HepG2 (cell line): Measurements from ENCODE around the gene MRPL28. TPM values are rescaled to one million over a fixed set of nuclear protein-coding genes. Genes with fewer than 3 reads are reported as not detected.
A peak's percentile ranks its signal among the peaks of the same experiment; 100 is the strongest.

Source experiments
- ATF6 ChIP-seq: sonication (generic); formaldehyde crosslinking; conservative IDR thresholded peaks from 2 replicates; pipeline ENCODE4 v1.4.0; 2020; ENCODE audit warnings: missing genetic modification reagents
- DR1 ChIP-seq: sonication (generic); formaldehyde crosslinking; IDR thresholded peaks from 2 replicates; pipeline ENCODE4 v1.8.0; 2021; ENCODE audit warnings: mild to moderate bottlenecking, missing genetic modification reagents, inconsistent platforms
- GATA4 ChIP-seq: sonication (generic); IDR thresholded peaks from 2 replicates; pipeline ENCODE4 v1.6.1; 2016; ENCODE audit warnings: antibody characterized with exemption, low read depth, borderline replicate concordance
- HNRNPUL1 ChIP-seq: fragments of 200-400 bp; formaldehyde crosslinking; IDR thresholded peaks from 2 replicates; pipeline ENCODE4 v1.6.1; 2017; ENCODE audit warnings: low read depth, mild to moderate bottlenecking, low read length, moderate library complexity
- HOXA3 ChIP-seq: sonication (generic); formaldehyde crosslinking; IDR thresholded peaks from 2 replicates; pipeline ENCODE4 v1.5.0; 2020; ENCODE audit warnings: missing genetic modification reagents
- NFE2 ChIP-seq: sonication (generic); formaldehyde crosslinking; IDR thresholded peaks from 2 replicates; pipeline ENCODE4 v1.4.0; 2020; ENCODE audit warnings: missing genetic modification reagents
- RFXAP ChIP-seq: sonication (generic); formaldehyde crosslinking; IDR thresholded peaks from 2 replicates; pipeline ENCODE4 v1.4.0; 2020; ENCODE audit warnings: missing genetic modification reagents, borderline replicate concordance
- RXRA ChIP-seq: sonication (generic); formaldehyde crosslinking; IDR thresholded peaks from 2 replicates; pipeline ENCODE4 v1.5.1; 2020; ENCODE audit warnings: missing genetic modification reagents
- SMARCE1 ChIP-seq: fragments of 450-650 bp; IDR thresholded peaks from 2 replicates; pipeline ENCODE4 v1.6.1; 2017; ENCODE audit warnings: borderline replicate concordance
- SSRP1 ChIP-seq: IDR thresholded peaks from 2 replicates; pipeline ENCODE4 v1.6.1; 2016; ENCODE audit warnings: control low read depth
- TBP ChIP-seq: sonication (generic); formaldehyde crosslinking; IDR thresholded peaks from 2 replicates; pipeline ENCODE4 v1.5.0; 2020; ENCODE audit warnings: missing genetic modification reagents
- TOE1 ChIP-seq: sonication (generic); formaldehyde crosslinking; IDR thresholded peaks from 2 replicates; pipeline ENCODE4 v1.4.0; 2020; ENCODE audit warnings: mild to moderate bottlenecking, missing genetic modification reagents
- YEATS2 ChIP-seq: sonication (generic); formaldehyde crosslinking; IDR thresholded peaks from 2 replicates; pipeline ENCODE4 v1.4.0; 2020; ENCODE audit warnings: missing genetic modification reagents, borderline replicate concordance
- ZBTB21 ChIP-seq: sonication (generic); formaldehyde crosslinking; IDR thresholded peaks from 2 replicates; pipeline ENCODE4 v1.4.0; 2020; ENCODE audit warnings: missing genetic modification reagents
- ZBTB33 ChIP-seq: sonication (generic); formaldehyde crosslinking; IDR thresholded peaks from 2 replicates; pipeline ENCODE4 v1.4.0; 2020; ENCODE audit warnings: missing genetic modification reagents
- ZFP1 ChIP-seq: IDR thresholded peaks from 2 replicates; pipeline ENCODE4 v1.6.1; 2016
- ZFP36L2 ChIP-seq: sonication (generic); formaldehyde crosslinking; IDR thresholded peaks from 2 replicates; pipeline ENCODE4 v1.4.0; 2020; ENCODE audit warnings: missing genetic modification reagents
- ZFP62 ChIP-seq: sonication (generic); formaldehyde crosslinking; IDR thresholded peaks from 2 replicates; pipeline ENCODE4 v1.4.0; 2020; ENCODE audit warnings: missing genetic modification reagents
- ZMAT5 ChIP-seq: sonication (generic); formaldehyde crosslinking; IDR thresholded peaks from 2 replicates; pipeline ENCODE4 v1.5.0; 2020; ENCODE audit warnings: mild to moderate bottlenecking, low read depth, missing genetic modification reagents, borderline replicate concordance
- ZNF256 ChIP-seq: sonication (generic); formaldehyde crosslinking; conservative IDR thresholded peaks from 2 replicates; pipeline ENCODE4 v1.4.0; 2020; ENCODE audit warnings: missing genetic modification reagents
- ZNF263 ChIP-seq: sonication (generic); formaldehyde crosslinking; IDR thresholded peaks from 2 replicates; pipeline ENCODE4 v1.4.0; 2020; ENCODE audit warnings: missing genetic modification reagents
- ZNF496 ChIP-seq: sonication (generic); formaldehyde crosslinking; IDR thresholded peaks from 2 replicates; pipeline ENCODE4 v1.8.1; 2023; ENCODE audit warnings: mild to moderate bottlenecking, moderate library complexity, missing genetic modification reagents; ENCODE audit not compliant: insufficient replicate concordance
- ZNF672 ChIP-seq: sonication (generic); formaldehyde crosslinking; IDR thresholded peaks from 2 replicates; pipeline ENCODE4 v1.8.1; 2022; ENCODE audit warnings: missing genetic modification reagents
- polyA plus RNA-seq, 8 experiments: library from polyadenylated mRNA; depleted of rRNA in 3 of 8; stranded (reverse) in 7 of 8; unstranded in 1 of 8; fragments of >200 nt; fragmentation: Illumina TruSeq in 4 of 8; extraction: Trizol in 4 of 8; gene quantifications; 2 replicates each; pipeline versions ENCODE4 v1.2.1 to v1.2.3, GENCODE V29; 2011 to 2016; ENCODE audit warnings: low read depth in 4 of 8, missing spikeins in 1 of 8, mixed read lengths in 1 of 8; ENCODE audit not compliant: insufficient read depth in 1 of 8
- total RNA-seq, 5 experiments: library from RNA; depleted of rRNA; stranded (reverse); fragments of >200 nt; fragmentation: Illumina TruSeq; extraction: Trizol; gene quantifications; 2 replicates each; pipeline ENCODE4 v1.2.3, GENCODE V29; 2016; ENCODE audit warnings: low read depth in 1 of 5
- TF ChIP-seq, protein P1 (sequence below): IDR thresholded peaks from 2 replicates; pipeline ENCODE4 v1.6.1; 2016; ENCODE audit warnings: missing compliant biosample characterization, missing genetic modification reagents, borderline replicate concordance
- TF ChIP-seq, protein P2 (sequence below): sonication (generic); formaldehyde crosslinking; IDR thresholded peaks from 2 replicates; pipeline ENCODE4 v1.4.0; 2020; ENCODE audit warnings: missing genetic modification reagents

The MRPL28 gene
- total and polyA plus RNA-seq, 2 of the 13 experiments (the other 11 are each of a cell fraction or from before 2014, with no cell fraction given), result 114 to 135 TPM

GRCh38 chr16:342455-343213 is 27.7 kb downstream of the MRPL28 start (continued):
- no peak for TF ChIP-seq SSRP1 (CRISPR knock-in tag)
- peak; percentile 66; the same call in 1 of the 2 replicates for TF ChIP-seq TOE1 (CRISPR knock-in tag)
- TF ChIP-seq ZNF672, result no peak
- TF ChIP-seq, protein P1, sequence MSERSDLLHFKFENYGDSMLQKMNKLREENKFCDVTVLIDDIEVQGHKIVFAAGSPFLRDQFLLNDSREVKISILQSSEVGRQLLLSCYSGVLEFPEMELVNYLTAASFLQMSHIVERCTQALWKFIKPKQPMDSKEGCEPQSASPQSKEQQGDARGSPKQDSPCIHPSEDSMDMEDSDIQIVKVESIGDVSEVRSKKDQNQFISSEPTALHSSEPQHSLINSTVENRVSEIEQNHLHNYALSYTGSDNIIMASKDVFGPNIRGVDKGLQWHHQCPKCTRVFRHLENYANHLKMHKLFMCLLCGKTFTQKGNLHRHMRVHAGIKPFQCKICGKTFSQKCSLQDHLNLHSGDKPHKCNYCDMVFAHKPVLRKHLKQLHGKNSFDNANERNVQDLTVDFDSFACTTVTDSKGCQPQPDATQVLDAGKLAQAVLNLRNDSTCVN (CRISPR knock-in tag), result peak; percentile 45; the same call in 1 of the 2 replicates
- no peak for TF ChIP-seq ZMAT5
- no peak for TF ChIP-seq NFE2
- no peak for TF ChIP-seq ZFP36L2 (CRISPR knock-in tag)
- TF ChIP-seq RFXAP (CRISPR knock-in tag), result peak; percentile 82; the same call in 1 of the 2 replicates
- no peak for TF ChIP-seq ATF6 (CRISPR knock-in tag)
- peak; percentile 72; the same call in 1 of the 2 replicates for TF ChIP-seq YEATS2
- TF ChIP-seq ZBTB21 (CRISPR knock-in tag), result no peak
- no peak; the same call in 1 of the 2 replicates for TF ChIP-seq ZFP1 (CRISPR knock-in tag)
- TF ChIP-seq ZFP62 (CRISPR knock-in tag), result no peak
- TF ChIP-seq ZNF263 (CRISPR knock-in tag), result peak; percentile 55
- TF ChIP-seq HOXA3 (CRISPR knock-in tag), result peak; percentile 84
- 0 out of 2 replicates have a peak, but pooled peaks have one; percentile 44 for TF ChIP-seq GATA4
- TF ChIP-seq SMARCE1, result no peak
- no peak; the same call in 1 of the 2 replicates for TF ChIP-seq DR1 (CRISPR knock-in tag)
- TF ChIP-seq ZNF496 (CRISPR knock-in tag), result no peak
- peak; percentile 53; the same call in 1 of the 2 replicates for TF ChIP-seq RXRA
- TF ChIP-seq ZBTB33 (CRISPR knock-in tag), result peak; percentile 69; the same call in 1 of the 2 replicates
- TF ChIP-seq TBP, result no peak
- TF ChIP-seq, protein P2, sequence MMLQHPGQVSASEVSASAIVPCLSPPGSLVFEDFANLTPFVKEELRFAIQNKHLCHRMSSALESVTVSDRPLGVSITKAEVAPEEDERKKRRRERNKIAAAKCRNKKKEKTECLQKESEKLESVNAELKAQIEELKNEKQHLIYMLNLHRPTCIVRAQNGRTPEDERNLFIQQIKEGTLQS (CRISPR knock-in tag), result no peak
- 0 out of 2 replicates have a peak, but pooled peaks have one; percentile 52 for TF ChIP-seq ZNF256 (CRISPR knock-in tag)
- no peak for TF ChIP-seq HNRNPUL1
